ENCODE measurements around the gene ATP6V1F.

- TF ChIP-seq CTCF (conservative IDR thresholded peaks at IDR 0.05 in 1 of 2, IDR thresholded peaks at IDR 0.05 in 1 of 2; ENCODE audit: extremely low read depth in 1 of 2, insufficient read depth in 1 of 2, low read depth in 1 of 2, low read length in 2 of 2) (no peak), EZH2 (IDR thresholded peaks at IDR 0.05; ENCODE audit: borderline replicate concordance, low read length) (no peak)
These were observed 48.9 kb downstream of the ATP6V1F start for GRCh38 chr7:128911423-128912031.
